ENCODE measurements around the gene TFCP2L1.

The TFCP2L1 gene

DNA sequence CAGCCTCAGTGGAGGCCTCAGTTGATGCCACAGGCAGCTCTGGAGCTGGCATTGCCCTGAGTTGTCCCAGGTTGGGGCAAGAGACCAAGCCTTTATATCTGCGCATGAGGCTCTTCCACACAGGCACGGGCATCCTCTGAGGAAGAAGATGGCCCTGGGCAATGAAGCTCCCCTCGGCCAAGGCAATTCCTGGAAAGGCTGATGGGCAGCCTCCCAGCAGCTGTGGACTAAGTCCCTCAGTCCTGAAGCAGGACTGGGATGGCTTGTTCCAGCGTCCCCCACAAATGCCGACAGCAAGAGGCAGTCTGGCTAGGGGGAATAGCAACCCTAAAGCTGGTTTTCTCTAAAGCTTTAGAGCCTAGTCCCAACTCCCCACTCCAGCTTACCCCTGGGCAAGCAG, 90.0 kb downstream of the TFCP2L1 start:
- no peak for DNase-seq

DNA sequence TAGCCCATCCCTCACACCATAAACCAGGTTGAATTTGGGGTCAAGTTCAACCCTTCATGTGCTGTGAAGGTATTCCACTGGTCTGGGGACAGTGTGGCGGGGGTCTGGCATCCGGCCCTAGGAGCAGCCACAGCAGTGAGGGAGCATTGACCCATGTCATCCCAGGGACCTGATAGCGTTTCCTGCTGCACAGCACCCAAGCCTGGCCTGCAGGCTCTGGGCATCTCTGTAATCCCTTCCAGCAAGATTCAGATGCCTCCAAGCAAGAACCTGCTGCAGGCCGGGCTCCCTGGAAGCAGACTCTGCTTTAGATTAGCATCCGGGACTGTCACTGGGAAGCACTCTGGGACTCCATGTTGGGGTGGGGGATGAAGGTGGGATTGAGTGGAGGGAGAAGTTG, 90.4 kb downstream of the TFCP2L1 start:
- DNase-seq, result no peak

DNA sequence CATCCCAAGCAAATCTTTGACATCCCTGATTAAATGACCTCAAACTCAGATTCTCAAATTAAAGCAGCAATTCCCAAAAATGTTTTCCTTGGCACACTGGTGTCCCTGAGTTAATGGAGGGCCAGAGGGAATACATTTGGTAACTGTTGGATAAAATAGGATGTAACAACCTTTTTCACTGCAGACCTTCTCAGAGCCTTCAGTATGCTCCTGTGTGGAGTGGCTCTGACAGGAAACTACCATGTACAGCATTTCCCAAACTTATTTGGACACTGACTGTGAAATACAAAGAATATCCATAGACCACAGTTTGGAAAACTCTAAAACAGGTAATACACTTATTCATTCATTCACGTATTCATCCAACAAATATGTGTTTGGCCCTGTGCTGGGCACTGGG, 91.8 kb downstream of the TFCP2L1 start:
- DNase-seq, result no peak

DNA sequence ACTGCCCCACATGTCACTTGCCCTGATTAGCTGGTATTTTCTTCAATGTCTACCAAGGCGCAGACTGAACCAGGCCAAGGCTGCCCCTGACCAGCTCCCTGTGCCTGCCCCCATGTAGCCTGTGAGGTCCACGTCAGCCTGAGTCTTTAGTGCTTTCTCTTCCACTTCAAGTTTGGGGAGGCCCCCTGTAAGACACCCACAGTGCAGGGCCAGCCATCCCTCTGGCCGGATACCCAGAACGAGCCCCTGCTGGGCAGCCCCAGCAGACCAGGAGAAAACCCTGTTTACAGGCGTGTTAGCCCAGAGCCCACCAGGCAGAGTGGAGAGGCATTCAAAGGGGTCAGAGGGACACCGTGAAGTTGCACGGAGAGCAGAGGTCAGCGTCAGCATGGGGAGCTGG, 92.4 kb downstream of the TFCP2L1 start:
- no peak for DNase-seq

DNA sequence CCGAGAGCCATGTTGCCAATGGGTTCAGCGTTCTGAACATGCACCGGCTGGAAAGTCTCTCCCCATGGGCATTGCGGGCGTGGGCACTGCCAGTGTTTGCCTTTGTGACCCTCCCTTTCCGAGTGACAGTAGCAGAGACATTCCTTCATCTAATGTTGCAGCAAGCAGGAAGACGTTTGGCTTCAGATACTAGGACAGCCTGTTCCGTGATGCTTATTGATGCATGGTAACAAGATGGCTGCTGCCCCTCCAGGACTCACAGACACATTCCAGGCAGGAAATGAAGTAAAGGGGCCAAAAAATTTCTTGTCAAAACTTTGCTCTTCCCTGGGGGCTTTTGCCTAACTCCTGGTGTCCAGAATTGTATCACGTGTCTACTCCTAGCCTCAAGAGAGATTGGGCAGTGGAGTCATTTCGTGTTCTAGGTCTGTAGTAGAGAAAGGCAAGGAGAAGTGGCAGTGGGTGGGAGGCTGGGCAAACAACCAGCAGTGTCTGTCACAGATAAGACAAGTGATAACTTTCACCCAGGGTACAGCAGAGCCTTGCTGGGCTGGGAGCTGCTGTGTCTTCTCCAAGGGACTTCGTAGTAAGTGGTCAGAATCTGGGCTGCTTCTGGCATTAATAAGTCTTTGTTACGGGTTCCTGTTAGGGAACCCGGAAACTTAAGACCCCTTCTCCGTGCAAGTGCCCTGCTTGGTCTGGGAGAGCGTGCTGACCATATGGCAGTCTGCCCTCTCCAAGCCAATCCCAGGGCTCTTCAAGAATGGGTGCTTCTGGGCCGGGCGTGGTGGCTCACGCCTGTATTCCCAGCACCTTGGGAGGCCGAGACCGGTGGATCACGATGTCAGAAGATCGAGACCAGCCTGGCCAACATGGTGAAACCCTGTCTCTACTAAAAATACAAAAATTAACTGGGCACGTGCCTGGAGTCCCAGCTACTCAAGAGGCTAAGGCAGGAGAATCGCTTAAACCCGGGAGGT, 93.5 kb downstream of the TFCP2L1 start:
- peak; percentile 76 for DNase-seq

DNA sequence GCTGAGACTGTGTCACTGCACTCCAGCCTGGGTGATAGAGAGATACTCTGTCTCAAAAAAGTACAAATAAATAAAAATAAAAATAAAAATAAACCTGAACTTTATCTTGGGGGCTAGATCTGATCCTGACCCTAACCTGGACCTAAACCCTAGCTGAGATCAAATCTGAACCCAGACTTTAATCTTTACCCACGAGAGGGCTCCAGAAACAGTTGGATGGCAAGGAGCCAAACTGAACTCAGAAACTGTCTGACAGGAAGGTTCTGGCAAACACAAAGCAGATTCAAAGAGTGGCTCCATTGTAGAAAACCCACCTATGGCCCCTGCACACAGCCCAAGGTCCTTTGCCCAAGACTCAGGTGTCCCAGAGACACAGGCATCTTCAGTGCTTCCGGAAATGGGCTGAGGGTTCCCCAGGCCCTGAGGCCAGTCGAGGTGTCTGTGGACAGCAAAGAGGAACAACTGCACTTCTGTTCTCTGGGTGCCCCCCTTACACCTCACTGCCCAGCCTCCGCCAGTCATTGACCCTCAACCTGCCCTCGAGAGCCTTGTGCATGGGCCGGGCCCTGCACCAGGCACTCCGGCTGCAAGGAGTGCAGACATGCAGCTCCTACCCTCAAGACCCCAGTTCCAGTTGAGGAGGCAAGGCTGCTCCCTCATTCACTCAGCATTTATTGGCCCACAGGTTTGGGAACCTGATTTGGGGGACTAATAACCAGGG, 95.2 kb downstream of the TFCP2L1 start:
- DNase-seq, result peak; percentile 44

DNA sequence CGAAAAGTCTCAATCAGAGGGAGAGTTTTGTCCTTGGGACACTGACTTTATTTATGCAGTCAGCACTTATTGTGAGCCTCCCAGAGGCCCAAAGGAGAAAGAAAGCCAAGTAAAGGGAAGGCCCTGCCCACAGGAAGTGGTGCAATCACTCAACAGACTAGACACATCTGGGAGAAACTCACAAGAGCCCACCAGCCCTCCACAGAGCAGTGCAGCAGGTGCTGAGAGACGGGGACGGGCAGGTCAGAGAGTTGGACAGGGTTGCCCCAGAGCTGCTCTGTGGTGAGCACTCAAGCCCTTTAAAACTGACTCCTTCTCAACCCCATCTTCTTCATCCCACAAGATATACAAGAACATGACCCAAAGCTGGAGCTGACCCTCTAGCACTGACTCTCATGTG, 96.0 kb downstream of the TFCP2L1 start:
- peak; percentile 72 for DNase-seq

DNA sequence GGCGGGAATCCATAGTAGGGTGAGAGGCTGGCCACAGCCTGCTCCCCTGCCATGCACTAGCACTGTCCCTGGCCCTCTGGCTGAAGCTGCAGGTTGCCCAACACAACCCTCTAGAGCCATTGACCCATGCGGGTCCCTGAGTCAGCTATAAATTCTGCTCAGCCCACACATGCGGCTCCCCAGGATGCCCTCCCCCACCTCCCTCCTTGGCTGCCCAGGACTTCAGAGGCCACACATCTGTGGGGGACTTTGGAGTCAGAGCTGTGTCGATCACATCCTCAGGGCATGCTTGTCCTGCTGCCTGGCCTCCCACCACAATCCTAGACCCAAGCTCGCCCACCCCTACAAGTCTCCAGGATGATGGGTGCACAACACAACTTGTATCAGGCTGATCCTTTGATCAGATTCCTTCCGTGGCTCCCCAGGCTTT, 97.0 kb downstream of the TFCP2L1 start:
- no peak for DNase-seq

DNA sequence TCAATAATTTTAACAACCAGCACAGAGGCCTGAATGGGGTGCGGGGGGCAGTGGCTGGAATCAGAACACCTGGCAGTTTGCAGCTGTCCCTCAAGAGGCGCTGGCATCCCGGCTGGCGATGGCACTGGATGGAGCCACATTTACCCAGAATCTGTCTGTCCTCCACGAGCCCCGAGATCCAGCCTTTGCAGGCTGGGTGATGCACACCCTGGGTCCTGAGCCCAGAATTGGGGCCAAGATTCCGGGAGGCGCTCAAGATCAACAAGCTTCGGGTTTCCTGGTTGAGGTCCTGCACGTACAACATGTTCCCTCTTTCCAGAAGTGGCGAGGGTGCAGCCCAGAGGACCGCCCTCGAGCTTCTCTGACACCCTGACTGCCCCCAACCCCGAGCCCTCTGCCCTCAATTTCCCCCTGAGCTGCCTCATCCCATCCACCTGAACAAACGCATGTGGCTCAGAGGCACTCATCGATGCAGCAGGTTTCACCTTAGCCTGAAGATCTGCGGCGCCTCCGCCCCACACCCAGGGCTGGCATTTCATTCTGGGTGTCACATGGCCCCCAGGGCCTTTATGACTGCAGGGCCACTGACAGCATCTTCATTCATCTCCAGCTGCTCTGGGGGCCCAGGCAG, 97.5 kb downstream of the TFCP2L1 start:
- DNase-seq, result no peak

DNA sequence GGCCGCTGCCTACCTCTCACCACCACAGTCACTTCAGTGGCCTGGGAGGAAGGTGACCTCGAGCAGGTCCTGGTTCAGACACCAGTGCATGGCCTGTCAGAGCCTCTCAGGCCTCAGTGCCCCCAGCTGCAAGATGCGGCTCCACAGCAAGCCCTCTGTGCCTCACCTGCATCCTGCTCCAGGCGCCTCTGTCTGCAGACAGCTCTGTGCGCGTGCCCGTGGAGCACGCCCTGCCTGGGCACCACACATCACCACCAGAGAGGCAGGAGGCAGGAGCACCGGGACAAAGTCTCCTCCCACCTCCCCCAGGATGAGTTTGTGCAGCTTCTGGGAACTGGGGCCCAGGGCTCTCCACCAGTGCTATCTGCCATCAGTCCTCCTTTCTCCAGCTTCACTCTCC, 98.7 kb downstream of the TFCP2L1 start:
- no peak for DNase-seq

DNA sequence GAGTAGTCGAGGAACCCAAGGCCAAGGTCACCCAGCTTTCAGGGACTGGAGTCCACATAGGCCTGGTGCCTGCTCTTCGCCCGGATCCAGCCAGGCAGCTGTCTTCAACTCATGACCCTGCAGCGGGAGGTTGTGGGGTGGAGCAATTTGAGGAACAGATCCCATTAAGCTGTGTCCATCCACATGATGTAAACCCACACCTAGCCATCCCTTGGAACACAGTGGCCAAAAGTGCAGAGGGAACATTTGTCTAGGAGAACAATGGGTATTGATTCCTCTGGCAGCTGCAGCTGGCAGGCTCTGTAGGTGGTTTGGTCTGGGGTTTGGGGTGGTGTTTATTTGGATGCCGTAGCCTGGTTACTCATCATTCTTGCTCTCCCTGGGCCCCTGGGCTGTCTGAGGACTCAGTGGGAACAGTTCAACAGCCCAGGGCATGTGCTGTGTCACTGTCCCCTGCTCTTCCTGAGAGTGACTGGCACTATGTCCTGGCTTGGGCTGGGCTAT, 99.4 kb downstream of the TFCP2L1 start:
- no peak for DNase-seq

DNA sequence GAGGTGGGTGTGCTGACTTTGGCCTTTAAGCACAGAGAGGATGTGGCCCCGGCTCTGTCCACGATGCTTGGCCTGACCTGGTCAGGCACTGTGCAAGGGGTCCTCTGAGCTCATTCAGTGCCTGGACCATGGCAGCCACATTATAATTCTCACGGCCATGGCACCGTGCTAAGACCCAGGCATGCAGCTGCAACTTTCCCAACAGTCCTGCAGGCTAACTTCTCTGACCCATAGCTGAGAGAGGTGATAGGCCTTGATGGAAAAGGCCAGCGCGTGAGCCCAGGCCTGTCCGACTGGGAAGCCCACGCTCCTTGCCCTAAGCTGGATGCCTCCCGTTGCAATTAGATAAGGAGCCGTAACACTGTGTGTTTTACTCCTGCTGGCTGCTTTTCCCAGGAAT, 99.9 kb downstream of the TFCP2L1 start:
- DNase-seq, result no peak

DNA sequence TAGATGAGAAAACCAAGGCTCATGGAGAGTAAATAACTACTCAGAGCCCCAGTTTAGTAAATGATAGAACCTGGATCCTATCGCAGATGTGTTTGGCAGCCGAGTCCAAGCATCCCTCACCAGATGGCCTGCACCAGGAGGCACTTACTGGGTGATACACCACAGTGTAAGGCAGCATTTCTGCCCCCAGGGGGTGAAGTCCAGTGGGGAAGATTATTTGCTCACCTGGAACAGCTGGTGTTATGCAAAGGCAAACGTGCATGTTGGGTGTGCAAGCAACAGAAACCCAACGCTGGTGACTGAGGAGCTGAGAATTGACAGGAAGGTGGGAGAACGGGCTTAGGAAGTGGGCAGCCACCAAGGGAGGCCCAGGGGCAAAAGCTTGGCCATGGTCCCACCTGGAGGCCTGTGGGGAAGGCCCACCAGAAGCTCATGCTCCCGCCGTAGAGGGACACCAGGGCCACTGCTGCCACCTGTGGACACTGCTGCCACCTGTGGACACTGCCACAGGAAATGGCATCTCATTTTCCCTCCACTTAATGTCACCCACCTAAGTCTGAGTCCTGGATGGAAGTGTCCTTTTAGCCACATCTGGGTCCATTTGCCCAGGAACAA, 100.6 kb downstream of the TFCP2L1 start:
- no peak for DNase-seq

DNA sequence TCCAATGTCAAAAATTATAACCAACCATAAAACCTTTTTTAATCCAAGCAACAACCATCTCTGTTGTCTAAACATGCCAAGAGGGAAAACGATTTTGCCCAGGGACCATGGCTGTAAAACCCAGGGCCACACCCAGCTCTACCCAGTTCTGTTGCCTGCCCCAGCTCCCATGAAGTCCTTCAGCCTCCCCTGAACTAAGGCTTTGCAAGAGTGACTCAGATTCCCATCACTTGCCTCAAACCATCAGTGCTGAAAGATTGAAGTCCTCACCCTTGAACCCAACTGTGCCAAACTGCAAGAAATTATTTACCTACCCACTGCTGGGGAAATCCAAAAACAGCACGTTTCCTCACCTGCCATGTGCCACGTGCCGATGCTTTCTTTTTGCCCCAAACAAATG, 102.5 kb downstream of the TFCP2L1 start:
- no peak for DNase-seq

DNA sequence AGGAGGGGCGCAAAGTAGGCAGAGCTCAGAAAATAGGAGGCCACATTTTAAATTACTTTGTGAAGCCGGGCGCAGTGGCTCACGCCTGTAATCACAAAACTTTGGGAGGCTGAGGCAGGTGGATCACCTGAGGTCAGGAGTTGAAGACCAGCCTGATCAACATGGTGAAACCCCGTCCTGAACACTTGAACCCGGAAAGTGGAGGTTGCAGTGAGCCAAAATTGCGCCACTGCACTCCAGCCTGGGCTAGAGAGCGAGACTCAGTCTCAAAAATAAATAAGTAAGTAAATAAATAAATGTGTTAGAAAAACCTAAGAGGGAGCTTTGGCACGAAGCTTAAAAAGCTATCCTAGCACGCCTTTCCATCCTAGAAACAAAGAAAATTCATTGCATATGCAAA, 105.5 kb downstream of the TFCP2L1 start:
- DNase-seq, result no peak

DNA sequence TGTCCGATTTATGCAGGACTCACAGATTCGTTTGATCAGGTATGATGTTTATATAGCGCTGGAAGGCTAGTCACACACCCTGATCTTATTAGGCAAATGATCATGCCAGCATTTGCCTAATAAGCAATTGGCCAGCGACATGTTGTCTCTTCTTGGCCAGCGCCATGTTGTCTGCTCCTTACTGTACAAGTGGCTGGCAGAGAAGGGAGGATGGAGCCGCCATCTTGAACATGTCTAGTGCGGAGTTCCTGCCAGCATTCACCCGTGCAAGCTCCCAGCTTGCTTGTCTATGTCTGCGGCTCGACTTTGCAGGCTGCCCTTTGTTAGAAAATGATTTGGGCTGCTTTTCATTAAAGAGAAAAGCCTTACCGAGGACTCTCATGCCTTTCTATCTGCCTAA, 106.3 kb downstream of the TFCP2L1 start:
- no peak for DNase-seq

DNA sequence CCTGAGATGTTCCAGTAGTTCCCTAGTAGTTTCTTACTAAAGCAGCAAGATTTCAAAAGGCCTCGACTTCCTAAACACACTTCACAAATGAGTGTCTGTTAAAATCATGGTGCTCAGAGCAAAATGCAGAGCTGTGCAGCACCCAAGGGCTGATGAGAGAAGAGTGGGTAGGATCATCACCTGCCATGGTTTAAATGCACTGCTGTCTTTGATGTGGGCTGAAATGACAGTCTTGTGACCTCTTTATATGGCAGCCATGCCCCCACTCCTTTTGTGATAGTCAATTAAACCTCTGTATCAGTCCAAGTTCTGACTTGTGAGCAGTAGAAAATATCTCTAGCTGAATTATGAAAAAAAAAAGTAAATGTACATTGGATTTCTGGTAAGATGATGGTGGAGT, 107.1 kb downstream of the TFCP2L1 start:
- no peak for DNase-seq

DNA sequence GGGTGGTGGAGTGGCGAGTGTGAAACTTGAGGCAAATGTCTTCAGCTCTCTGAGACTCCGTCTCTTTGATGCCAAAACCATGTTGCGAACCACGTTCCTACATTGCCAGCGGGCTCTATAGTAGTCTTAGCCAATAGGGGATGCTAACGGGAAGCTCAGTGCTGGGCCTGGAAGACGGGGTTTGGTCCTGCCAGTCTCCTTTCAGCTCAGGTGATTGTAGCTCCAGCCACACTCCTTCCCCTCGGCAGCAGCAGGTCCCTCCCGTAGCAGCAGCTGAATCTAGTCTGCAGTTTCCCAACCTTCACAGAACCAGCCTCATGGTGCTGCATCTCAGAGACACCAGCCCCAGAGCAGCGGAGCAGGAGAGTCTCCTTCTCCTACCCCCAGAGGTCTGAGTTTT, 109.7 kb downstream of the TFCP2L1 start:
- no peak for DNase-seq

DNA sequence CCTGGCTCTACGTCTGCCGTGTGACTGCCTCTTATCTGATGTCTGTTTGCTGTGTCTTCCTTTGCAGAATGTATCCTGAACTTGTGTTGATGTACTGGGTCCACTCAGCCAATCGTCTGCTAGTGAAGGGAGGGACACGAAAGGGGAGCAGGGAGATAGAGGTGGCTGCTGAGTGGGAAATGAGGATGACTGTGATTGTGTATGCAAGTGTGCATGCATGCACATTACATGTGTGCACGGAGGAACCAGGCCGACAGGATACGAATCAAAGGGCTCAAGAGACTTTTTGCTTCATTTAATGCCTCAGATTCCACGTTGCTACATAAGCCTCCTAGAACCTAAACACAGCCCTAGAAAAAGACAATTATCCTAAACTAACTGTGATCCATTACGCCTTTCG, 111.2 kb downstream of the TFCP2L1 start:
- DNase-seq, result peak; percentile 7

DNA sequence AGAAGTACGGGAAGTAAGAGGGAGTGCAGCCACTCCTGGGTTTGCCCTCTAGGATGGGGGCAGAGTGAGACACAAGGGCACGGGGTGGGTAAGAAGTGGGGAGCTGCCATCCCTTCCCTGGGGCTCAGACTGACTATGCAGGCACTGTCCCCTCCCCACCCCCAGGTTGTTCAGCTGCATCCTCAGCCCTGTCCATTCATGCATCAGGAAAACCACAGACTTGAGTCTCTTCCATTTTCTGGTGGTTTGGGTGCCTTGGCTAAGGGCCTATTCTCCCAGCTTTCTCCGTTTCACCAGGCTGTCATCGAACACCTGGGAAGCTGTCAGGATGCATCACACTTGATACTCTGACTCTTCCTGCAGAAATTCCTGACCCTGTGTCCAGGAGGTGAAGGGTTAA, 111.9 kb downstream of the TFCP2L1 start:
- DNase-seq, result no peak

DNA sequence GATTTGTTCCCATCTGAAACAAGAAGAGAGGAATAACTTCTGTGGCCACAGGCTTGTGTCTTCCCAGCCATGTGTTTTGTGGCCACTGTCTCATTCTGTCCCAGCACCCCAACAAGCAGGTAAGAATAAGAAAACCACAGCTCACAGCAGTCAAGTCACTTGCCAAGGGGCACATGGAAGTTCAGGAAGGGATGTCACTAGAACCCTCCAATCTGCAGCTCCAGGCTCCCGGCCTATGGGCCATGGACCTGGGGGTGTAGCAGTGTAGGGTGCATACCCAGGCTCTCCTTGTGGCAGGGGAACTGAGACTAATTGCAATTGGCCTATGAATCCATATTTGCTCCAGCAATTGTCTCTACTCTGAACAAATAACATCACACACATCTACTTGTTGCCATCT, 112.5 kb downstream of the TFCP2L1 start:
- DNase-seq, result no peak

DNA sequence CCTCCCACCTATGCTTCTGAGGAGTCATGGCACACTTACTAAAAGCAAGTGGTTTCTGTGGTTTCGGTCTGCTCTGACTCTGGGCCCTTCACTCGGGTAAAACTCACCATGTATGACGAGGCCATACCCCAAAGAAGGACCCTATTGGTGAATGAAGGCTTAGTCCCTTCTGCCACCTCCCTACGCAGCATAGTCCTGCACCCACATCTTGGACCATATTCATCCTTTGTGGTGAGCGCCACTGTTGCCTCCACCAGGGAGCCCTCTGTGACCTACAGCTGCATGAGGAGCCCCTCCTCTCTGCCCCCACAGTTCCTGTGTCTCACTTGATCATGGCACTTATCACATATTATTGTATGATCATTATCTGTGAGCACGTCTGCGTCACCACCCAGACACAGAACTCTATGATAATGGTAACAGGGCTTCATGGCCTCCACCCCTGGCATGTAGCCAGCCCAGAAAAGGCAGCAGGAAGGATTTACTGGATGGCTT, 113.3 kb downstream of the TFCP2L1 start:
- DNase-seq, result peak; percentile 52

DNA sequence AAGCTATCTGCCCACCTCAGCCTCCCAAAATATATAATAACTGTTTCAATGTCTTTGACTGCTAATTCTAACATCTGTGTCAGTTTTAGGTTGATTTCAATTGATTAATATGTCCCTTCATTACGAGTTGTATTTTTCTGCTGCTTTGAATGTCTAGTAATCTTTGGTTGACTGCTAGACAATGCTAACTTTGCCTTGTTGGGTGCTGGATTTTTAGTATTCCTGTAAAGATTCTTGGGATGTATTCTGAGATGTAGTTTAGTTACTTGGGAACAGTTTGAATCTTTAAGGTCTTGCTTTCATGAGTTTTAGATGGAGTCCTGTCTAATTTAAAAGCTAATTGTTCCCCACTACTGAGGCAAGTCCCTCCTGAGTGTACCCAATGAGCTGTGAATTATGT, 114.4 kb downstream of the TFCP2L1 start:
- no peak for DNase-seq
